HG02798 (cell line): ENCODE results near the gene SRRM5.

Experiments
- ATAC-seq: cut with Tn5 transposase; IDR thresholded peaks from one replicate; pipeline ENCODE4 v1.9.1; 2021; ENCODE audit warnings: mild to moderate bottlenecking; ENCODE audit not compliant: unreplicated experiment, poor library complexity

Gene SRRM5

DNA sequence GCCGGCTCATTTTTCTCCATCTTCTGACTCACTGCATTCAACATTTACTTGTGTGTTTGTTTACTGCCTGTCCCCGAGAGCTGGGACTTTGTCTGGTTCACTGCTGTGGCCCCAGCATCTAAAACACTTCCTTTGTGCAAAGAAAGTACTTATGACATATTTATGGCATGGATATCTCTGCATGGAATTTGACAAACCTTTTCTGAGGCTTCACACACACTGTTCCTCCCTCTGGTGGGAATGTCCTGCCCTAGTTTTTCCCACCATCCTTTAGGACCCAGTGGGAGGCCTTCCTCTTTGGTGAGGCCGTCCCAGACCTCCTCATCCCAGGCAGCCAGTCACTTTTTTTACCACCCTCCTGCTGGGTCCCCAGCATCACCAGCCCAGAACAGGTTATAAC is 1.4 kb upstream of the SRRM5 start:
- no peak for ATAC-seq

DNA sequence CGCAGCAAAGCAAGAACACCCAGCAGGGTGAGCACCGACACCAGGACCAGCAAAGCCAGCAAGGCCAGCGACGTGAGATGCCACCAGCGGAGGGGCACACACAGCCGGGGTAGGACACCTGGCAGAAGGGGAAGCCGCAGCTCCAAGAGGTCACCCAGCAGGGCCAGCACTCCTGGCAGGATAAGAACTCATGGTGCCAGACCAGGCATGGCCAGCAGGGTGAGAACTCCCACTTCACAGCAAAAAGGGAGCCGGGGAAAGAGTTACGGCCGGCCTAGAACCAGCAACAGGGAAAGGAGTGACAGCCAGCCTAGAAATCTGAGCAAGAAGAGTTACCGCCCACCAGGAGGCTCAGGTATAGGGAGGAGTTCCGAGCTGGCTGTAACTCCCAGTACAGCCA is 486 bp downstream of the SRRM5 start:
- no peak for ATAC-seq

DNA sequence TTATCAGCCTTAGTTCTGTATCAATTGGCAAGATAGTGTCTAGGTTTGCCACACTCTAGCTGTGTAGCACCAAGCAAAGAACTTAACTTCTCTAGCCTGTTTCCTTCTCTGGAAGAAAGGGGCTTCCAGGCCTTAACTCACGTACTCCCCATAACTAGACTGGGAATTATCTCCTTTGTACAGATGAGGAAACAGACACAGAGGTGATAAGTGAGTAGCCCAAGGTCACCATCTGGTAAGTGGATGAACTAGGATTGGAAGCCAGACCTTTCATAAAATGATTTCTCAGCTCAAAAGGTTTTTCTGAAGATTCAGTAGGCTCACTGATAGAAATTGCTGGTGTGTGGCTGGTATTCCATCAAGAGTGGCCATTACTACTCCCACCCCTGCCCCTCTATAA is 4.4 kb downstream of the SRRM5 start:
- no peak for ATAC-seq

DNA sequence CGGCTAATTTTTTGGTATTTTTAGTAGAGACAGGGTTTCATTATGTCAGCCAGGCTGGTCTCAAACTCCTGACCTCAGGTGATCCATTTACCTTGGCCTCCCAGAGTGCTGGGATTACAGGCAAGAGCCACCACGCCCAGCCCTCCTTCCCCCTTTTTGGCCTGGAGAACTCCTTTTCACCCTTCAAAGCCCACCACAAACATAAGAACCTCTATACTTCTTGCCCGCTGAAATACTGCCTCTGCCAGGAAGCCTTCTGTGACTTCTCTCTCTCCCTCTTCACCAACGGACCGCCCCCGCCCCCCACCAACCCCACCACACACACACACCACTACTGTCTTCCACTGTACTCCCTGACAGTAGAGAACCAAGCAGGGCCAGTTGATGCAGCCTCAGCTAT is 5.1 kb downstream of the SRRM5 start:
- no peak for ATAC-seq

- ATAC-seq: peak; percentile 11
Observed at GRCh38 chr19:43618921-43619261, 7.0 kb downstream of the SRRM5 start.

DNA sequence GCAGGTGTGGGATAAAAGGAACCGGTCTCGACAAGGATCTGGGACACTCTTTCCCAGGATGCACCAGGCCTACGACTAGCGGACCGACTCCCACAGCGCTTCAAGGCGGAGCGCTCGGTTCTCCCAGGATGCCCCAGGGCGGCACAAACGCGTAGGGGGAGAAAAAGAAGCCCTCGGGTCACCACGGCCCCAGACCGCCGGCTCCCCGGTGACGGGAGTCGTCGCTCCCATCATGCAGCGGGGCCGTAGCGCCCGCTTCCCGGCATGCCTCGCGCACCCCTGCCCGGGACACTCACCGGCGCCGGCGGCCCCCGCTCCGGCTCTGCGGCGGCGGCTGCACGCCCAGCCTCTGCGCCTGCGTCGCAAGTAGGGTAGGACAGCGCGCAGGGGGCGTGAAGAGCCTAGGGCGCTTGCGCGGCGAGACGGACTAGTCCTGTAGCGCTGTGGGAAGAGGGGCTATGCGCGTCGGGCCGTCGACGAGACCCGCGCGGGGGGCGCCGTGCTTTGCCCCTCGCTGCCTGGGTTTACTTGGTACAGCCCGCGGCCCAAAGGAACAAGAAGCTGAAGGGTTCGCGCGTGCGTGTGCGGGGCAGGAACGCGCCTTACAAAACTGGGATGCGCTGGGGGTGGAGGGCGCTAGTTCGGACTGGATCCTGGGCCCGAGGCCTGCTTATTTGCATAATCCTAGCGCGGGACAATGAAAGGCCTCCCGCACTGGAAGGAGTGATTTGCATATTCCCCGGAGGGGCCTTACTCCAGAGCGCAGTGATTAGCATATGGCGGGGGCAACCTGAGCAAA is 7.6 kb downstream of the SRRM5 start, which contains the start of gene ZNF428:
ZNF428 (minus strand) TSS at position 368 of the 799 bp plus-strand sequence. CDS start 5,325 bp downstream, outside the sequence.
- peak; percentile 89 for ATAC-seq

DNA sequence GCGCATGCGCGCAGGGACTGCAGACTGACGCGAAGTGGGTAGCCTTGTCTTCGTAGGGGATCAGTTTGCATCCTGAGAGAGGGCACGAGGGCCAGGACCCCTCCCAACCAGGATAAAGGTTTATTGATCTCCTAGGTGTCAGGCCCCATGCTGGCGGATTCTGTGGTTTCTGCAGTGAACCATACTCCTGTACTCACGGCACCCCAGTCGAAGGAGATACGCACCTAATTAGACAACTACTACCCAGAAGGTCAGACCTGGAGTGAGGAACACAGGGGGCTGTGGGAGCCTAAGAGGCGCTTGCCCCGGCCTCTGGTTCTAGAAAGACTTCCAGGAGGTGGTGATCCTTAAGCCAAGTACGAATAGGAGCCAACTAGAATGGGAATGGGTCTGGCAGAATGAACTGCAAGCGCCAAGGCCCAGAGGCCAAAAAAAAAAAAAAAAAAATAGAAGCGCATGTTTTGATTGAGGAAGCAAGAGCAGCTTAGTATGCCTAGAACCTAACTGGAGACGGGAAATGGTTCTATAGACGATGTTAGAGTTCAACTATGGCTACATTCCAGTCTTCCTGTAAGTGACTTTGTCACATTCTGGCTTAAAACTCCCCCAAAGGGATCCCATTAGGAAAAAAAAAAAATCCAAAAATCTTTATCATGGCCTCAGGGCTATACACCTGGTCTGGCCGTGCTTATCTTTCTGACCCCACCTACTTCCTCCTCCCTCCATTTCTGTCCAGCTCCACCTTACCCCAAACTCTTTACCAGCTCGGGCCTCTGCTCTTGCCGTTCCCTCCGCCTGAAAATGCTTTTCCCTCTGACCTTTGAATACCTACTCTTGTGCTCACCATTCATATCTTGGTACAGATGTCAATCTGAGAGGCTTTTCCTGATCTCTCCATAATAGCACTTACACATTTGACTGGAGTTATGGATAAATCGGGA is 8.4 kb downstream of the SRRM5 start:
- ATAC-seq: no peak

- ATAC-seq: no peak
Observed at GRCh38 chr19:43622070-43622469, 10.2 kb downstream of the SRRM5 start.

DNA sequence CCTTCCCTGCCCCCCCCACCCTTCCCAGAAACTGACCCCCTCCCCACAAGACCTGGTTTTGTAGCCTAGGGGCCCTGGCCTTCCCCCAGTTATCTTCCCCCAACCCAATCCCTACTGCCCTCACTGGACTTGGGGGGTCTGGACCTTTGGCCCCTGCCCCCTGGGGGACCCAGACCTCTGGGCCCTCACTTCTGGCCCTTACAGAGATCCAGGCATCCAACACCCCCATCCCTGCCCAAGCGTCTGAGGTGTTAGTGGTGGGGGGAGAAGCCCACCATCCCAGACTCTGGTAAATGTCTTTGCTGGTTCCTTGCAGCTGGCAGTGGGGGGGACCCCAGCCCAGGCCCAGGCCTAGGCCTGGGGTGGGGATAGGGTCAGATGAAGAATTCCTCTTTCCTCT is 11.1 kb downstream of the SRRM5 start:
- no peak for ATAC-seq

DNA sequence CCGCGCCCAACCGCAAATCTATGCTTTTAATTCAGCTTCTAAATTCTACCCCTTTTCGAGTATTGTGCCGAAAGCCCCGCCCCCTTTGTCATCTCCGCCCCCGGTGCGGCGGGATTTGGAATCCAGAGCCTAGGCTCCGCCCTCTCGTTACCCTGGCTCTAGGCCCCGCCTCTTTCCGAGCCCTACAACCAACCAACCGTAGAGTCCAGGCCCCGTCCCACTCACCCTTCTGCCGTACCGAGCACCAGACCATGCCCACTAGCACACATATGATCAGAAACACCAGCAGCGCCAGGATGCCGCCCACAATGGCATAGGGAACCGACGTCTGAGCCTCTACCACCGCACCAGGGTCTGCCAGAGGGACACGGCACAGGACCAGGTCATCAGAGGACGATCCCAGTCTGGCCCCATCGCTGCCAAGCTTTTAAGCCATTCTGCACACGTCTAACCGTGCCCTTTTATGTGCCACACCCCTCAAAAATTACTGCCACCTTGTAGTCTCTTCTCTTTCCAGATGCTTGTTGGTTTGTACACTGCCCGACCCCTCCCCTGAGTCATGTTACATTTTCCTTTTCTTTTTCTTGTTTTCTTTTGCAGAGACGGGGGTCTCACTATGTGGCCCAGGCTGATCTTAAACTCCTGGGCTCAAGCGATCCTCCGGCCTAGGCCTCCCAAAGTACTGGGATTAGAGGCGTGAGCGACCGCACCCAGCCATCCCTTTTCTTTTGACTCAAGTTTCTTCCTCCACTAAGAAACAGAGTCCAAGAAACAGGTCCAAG is 12.2 kb downstream of the SRRM5 start:
- ATAC-seq: no peak

- ATAC-seq: no peak
Observed at GRCh38 chr19:43624933-43625332, 13.0 kb downstream of the SRRM5 start.

DNA sequence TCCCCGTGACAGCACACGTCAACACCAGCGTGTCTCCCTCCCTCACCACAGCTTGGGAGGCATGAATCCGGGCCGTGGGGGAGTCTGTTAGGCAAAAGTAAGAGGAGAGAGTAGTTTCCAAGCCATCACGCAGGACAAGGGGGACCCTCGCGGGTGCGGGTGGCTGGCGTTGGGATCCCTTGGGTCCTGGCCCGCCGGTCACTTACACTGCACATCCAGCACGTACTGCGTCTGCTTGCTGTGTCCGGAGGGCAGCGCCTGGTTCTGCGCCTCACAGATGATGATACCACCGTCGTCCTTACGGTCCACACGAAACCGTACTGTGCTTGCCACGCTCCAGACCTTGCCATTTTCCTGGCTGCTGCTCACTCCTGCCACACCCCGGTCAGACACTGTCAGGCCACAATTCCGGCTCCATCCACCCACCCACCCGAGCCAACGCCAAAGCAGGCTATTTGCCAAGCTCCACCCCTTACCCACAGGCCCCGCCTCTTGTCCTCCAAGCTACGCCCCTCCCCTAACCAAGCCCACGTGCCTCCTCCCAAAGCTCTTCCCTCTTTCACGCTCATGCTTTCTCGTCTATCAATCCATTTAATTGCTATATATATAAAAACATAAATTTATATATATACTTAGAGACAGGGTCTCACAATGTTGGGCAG is 14.2 kb downstream of the SRRM5 start:
- ATAC-seq: no peak

DNA sequence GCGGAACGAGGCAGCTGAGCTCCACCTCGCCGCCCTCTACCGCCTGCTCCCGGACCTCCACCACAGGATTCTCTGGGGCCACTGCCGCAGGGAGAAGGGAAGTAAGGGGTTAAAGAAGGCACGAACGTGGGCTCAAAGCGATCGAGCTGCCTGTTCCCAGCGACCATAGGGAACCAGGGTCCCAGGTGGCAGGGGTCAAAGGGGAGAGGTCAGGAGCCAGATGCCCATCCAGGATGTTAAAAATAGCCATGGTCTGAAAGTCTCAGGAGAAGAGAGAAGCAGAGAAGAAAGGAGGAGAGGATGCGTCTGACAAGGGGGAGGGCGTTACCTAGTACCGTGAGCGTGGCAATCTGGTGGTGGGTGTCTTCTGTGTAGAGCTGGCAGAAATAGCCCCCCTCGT is 14.9 kb downstream of the SRRM5 start:
- no peak for ATAC-seq

DNA sequence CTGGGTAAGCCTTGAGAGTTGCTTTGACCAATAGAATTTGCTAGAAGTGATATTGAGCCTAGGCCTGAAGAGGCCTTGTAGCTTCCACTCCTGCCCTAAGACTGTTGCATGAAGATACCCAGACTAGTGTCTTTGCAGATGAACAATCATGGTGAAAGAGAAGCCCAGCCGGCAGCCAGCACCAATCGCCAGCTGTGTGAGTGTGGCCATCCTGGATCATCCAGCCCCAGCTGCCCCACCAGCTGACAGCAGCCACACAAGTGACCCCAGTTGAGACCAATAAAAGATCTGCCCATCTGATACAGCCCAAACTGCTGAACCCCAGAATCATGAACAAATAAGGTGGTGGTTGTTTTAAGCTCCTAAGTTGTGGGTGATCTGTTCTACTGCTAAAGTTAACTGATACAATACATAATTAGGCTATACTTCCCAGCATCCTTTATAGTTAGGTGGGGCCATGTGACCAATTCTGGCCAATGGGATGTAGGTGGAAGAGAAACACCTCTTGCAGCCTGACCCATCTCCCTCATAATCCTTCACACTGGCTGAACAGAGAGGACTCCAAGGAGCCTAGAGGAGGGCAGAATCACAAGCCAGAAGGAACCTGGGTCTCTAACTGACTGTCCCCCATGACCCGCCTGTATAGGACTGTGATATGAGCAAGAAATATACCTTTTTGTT is 16.9 kb downstream of the SRRM5 start:
- ATAC-seq: no peak

DNA sequence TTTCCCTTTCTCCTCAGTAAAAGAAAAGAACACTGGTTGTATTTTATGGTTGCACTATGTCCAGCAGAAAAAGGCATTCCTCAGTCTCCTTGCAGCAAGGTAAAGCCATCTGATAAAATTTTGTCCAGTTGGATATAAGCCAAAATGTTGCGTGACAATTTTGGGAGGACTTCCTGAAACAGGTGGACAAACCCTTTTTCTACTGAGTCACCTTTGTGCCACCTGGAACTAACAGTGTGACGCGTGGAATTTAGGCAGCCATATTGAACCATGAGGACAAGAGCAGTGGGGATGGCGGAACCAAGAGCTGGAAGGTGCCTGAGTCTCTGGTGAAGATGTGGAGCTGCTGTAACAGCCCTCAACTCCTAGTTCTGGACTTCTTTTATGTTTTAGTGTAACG is 19.6 kb downstream of the SRRM5 start:
- no peak for ATAC-seq

DNA sequence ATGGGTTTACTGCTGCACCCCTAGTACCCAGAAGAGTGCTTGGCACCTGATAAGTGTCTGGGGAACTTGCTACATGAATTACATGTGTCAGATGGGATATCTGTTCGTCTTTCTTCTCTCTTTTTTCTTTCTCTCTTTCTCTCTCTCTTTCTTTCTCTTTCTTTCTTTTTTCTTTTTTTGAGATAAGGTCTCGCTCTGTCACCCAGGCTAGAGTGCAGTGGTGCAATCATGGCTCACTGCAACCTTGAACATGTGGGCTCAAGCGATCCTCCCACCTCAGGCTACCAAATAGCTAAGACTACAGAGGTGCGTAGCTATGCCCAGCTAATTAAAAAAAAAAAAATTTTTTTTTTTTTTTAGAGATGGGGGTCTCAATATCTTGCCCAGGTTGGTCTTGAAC is 21.6 kb downstream of the SRRM5 start:
- no peak for ATAC-seq

GRCh38 chr19:43634068-43634467 is 22.2 kb downstream of the SRRM5 start:
- ATAC-seq: no peak

DNA sequence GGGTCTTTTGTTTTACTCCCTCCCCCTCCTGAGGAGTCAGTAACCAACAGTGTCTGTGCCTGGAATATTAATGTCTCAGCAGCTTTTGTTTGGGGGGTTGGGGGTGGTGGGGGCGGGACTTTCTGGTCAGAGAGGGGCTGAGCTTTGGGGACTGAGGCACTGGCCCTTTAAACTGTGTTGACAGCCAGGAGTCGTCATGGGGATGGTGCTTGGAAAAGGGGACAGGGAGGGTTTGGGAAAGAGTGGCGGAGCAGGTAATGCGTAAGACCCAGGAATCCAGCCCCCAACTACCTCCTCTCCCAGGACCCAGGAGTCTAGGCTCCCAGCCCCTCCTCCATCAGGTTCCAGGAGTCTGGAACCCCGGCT is 22.6 kb downstream of the SRRM5 start:
- no peak for ATAC-seq

GRCh38 chr19:43634872-43635560 is 23.1 kb downstream of the SRRM5 start:
- no peak for ATAC-seq
